Uterine smooth muscle cell (primary cell): Measurements from ENCODE around the gene ART4. TPM values are rescaled to one million over a fixed set of nuclear protein-coding genes. Genes with fewer than 3 reads are reported as not detected.

Experiments
- total RNA-seq: library from RNA; depleted of rRNA; stranded (reverse); fragments of >200 nt; gene quantifications from 2 replicates; pipeline ENCODE4 v1.2.3, GENCODE V29; 2014

ART4 gene, protein sequence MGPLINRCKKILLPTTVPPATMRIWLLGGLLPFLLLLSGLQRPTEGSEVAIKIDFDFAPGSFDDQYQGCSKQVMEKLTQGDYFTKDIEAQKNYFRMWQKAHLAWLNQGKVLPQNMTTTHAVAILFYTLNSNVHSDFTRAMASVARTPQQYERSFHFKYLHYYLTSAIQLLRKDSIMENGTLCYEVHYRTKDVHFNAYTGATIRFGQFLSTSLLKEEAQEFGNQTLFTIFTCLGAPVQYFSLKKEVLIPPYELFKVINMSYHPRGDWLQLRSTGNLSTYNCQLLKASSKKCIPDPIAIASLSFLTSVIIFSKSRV
- not detected in 2 replicates for total RNA-seq

DNA sequence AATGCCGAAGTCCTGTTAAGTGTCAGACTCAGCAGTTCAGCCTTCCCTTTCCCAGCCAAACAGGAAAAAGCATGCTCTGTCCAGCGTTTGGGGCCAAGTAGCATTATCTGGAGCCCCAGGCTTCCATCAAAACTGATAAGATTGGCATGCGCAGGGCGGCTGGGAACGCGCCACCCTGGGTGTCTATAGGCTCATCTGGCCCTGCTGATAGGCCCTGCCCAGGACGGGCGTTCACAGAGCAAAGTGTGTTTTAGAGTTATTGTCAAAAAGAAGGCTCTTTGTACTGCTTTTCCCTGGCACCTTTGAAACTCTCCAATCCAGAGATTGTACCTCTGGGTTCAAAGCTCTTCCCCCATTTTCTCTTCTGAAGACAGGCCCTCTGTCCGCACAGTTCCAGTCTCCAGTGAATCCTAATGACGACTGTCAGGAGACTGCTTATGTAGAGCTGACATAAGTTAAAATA, at the start of gene ART4:
ART4 (minus strand) TSS at position 102 of the 463 bp plus-strand sequence. CDS start 413 bp downstream, outside the sequence.

DNA sequence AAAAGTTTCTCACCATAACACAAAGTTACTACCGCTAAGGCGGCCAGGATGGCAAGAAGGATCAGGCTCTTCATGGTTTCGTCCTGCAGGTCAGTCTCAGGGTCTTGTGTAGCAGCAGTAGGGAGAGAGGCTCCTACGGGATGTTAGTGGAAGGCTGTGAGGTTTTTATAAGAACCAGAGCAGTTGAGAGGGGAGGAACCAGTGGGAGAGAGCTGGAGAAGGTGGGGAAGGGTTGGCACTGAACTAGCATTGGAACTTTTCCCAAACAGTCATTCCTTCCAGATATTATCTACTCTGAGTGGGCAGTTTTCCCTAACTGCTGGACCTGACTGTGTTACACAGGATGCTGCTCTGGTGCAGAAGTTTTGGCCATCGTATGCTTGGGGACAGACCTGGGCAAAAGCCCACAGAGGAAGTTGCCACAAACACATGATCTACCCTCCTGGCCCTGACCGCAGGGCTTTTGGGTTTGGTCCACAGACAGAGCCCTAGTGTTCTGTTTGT, 42.4 kb upstream of the ART4 start, which contains the start of gene MGP:
MGP (minus strand) TSS at position 137 of the 504 bp plus-strand sequence; CDS start at position 74, 63 bp downstream.

DNA sequence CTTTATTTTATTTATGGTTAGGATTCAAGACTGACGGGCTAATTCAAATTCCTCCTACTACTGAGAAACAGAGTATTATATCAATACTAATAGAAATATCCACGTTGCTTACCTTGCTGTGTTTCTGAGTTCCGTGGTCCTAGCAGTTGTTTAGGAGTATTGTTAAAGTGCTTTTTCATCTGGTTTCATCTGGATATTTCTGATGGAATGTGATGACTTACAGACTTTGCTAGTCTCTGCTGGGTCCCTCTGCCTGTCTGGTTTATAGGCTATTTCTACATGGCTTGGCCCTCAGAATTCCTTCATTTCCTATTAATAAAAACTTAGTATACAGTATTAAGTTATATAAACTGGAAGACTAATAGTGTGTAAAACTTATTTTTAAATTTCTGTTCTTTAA, 29.3 kb downstream of the ART4 start, which contains the start of gene SMCO3:
SMCO3 (minus strand) TSS at position 169 of the 400 bp plus-strand sequence. CDS start 7,502 bp downstream, outside the sequence.

DNA sequence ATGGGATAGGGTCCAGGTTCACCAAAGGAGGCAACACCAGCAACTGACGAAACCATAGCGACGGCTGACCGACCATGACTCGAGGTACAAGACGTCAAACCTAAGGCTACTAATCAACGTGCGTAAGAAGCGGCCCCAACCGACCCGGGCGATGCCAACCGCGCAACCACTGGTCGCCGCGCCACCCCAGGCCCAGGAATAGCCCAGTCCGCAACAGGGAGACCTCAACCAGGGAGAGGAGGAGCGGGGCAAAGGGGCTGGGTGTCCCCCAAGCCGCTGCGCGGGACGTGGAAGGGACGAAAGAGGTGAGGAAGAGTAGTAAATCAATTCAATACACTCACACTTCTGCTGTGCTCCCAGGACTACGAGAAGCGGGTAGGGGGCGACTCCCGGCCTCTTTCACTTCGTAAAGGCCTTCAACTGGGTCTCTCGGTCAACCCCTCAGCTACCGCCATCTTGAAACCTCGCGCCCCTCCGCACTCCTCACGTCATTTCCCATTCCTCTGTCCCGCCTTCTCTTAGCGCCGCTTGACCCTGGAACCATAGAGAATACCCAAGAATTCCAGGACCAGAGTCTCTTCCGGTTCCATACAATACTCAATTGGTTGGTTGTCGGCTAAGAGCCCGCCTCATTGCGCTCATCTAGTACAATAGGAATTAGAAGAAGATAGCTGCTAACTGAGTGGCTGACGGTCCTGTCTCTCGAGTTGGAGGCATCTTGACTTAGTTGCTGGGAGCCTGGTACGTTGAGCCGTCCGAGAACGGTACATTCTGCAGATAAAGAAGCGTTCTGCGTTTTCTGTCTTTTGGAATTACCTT, 40.1 kb downstream of the ART4 start, which contains the start of the genes C12orf60 and WBP11:
C12orf60 (plus strand) TSS at position 660 of the 819 bp plus-strand sequence. CDS start 19,266 bp downstream, outside the sequence.
WBP11 (minus strand) TSS at position 468 of the 819 bp plus-strand sequence. CDS start 2,095 bp downstream, outside the sequence.

Other genes with a start within 250 kb of the ART4 start
- gene GUCY2C, start 146.9 kb downstream of the ART4 start, total RNA-seq = not detected in 2 replicates
- gene WBP11, start 40.0 kb downstream of the ART4 start, total RNA-seq = 5.2 and 12.4 TPM in 2 replicates
- 0.50 and 0.66 TPM in 2 replicates for gene C12orf60, start 39.9 kb downstream of the ART4 start, total RNA-seq
- gene SMCO3, start 29.3 kb downstream of the ART4 start, total RNA-seq = 0.11 and 1.4 TPM in 2 replicates
- gene MGP, start 42.3 kb upstream of the ART4 start, total RNA-seq = 4.0 and 45.0 TPM in 2 replicates
- gene ERP27, start 95.0 kb upstream of the ART4 start, total RNA-seq = not detected in 2 replicates
- gene ARHGDIB, start 118.1 kb upstream of the ART4 start, total RNA-seq = 2.7 and 3.9 TPM in 2 replicates
- gene PDE6H, start 129.5 kb upstream of the ART4 start, total RNA-seq = not detected in 2 replicates